Bone marrow (tissue), 2 donors: Measurements from ENCODE around the gene BCKDHB.
"Not testable (repeated sequence)": the region's sequence is repeated elsewhere in the genome, so short reads cannot be mapped to it uniquely, and the experiment has no call there.

Experiments used
- DNase-seq, 2 donors: peaks; one replicate each; lab custom pipeline; 2025; lab: John Stamatoyannopoulos, UW

BCKDHB gene

DNA sequence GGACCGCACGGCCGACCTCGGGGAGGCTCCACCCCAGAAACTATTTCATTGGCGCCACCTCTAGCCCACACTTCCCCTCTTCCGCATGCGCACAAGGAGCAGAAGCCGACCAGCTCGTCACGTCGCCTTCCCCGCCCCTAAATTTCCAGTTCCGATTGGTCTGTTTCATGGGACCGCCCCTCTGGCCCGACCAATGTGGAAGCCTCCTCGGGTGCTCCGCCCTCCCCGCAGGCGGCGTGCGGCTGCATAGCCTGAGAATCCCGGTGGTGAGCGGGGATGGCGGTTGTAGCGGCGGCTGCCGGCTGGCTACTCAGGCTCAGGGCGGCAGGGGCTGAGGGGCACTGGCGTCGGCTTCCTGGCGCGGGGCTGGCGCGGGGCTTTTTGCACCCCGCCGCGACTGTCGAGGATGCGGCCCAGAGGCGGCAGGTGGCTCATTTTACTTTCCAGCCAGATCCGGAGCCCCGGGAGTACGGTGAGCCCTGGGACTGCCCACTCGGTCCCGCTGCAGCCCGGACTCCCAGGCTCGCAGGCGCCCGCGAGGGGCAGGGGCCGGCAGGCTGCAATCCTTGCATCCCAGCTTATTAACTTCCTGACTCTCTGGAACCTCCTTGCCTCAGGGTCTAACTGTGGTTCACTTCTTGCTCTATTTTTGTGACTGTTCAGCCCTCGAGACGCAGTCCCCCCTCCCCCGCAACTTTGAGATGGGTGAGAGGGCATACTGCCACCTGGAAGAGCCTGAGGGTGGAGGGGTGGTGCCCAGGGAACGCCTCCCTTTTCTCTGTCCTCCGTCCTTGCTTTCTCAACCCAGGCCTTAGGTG, at the start of gene BCKDHB:
Gene BCKDHB, plus strand, starts transcription at position 254 of the 818 bp plus-strand sequence. Its CDS starts 23 bp downstream, at position 277.
- peak; percentile 75 to 97 for DNase-seq

DNA sequence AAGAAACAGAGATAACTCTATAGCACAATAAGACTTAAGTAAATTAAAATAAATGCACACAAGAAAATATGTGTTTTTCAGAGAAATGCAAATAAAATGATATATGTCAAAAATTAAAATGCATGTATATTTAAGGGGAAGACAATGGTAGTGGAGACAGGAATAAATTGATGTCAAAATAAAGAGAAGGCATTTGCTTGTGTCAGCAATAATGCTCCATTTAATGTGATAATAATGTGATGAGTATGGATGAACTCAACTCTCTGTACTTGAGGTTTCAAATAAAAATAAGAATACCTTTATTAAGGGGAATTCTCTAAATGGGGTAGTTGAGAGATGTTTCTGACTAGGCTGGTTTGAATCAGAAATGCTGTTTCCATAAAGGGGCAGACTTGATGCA, 45.7 kb upstream of the BCKDHB start:
- no peak for DNase-seq

DNA sequence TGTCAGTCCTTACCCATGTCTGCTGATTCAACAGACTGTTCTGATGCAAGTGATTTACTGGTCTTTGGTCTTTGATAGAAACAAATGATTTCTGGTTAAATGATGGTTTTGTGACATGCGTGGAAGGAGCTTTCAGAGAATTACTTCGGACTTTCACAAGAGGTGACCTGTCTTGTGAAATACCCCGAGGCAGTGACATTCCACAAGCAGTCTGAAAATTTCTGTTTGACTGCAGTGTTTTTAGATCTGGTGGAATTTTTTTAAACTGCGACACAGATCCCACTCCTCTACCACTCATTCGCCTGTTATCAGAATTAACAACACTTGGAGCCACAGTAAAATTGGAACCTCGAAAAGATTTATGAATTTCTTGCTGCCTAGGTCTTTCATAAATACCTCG, 38.3 kb upstream of the BCKDHB start:
- DNase-seq = not testable (repeated sequence)

GRCh38 chr6:80070431-80070830, 36.0 kb upstream of the BCKDHB start:
- DNase-seq = not testable (repeated sequence)

DNA sequence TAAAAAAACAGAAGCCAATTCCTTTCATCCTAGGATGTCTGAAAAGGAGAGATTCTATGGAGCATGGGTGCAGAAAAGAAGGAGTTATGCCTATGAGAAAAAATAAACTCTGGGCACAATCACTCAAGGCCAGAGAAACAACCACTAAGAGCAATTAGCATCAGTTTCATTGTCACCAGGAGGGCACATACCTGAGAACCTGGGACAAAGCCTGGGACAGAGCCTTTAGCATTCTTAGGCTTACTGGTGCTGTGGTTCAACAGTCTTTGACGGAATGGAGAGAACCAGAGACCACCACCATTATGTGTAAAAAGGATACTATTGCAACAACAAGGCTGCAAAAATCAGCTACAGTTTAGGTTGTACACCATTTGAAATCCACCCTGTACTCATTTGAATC, 29.4 kb upstream of the BCKDHB start:
- no peak for DNase-seq

- DNase-seq = no peak
Observed at GRCh38 chr6:80088637-80089036, 17.8 kb upstream of the BCKDHB start.

GRCh38 chr6:80091506-80091905, 15.0 kb upstream of the BCKDHB start:
- no peak for DNase-seq

GRCh38 chr6:80094017-80094416, 12.5 kb upstream of the BCKDHB start:
- no peak for DNase-seq

DNA sequence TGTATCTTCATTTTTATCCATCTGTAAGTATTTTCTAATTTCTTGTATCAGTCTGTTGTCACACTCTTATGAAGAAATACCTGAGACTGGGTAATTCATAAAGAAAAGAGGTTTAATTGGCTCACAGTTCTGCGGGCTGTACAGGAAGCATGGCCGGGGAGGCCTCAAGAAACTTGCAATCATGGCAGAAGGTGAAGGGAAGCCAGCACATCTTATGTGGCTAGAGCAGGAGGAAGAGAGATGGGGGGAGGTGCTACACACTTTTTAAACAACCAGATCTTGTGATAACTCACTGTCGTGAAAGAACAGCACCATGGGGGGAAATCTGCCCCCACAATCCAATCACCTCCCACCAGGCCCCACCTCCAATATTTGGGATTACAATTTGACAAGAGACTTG, 10.9 kb upstream of the BCKDHB start:
- no peak for DNase-seq

GRCh38 chr6:80098392-80098791, 8.1 kb upstream of the BCKDHB start:
- no peak for DNase-seq

GRCh38 chr6:80104520-80104919, 2.0 kb upstream of the BCKDHB start:
- DNase-seq = no peak

DNA sequence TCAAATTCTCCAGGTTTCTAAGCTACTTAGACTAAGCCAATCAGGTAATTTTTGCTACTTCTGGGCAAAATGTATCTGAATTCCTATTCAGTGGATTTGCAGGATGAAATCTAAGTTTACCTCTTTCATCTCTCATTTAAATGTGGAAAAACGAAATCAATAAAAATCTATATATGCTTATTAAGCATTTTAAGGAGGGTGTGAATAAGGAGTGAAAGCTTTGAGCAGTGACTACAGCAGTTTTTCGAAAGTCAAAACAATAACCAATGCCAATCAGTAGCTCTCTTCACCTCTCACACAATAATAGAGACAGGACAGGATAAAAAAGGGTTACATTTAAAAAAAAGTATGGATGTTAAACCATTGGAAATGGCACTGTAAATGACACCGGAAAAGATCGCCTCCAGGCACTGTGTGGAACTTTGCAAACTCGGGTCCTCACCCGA, 476 bp upstream of the BCKDHB start:
- DNase-seq = no peak

- not testable (repeated sequence) for DNase-seq
Observed at GRCh38 chr6:80122576-80122975, 16.1 kb downstream of the BCKDHB start.

GRCh38 chr6:80126657-80127345, 20.3 kb downstream of the BCKDHB start:
- no peak for DNase-seq

DNA sequence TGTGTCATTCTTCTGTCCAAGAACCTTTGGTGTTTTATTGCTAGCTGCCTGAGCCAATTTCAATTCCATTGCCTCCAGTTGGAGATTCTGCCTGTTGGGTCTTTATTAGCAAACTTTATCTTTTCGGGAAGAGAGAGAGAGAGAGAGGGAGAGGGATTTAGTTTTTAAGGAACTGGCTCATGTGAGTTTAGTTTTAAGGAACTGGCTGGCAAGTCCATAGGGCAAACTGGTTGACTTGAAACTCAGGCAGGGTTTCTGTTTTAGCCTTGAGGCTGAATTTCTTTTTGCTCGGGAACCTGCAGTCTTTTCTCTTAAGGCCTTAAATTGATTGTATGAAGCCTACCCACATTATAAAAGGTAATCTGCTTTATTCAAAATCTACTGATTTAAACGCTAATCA, 23.0 kb downstream of the BCKDHB start:
- no peak for DNase-seq

- peak in 1 of 2 donors; percentile 23 for DNase-seq
Observed at GRCh38 chr6:80133020-80133419, 26.5 kb downstream of the BCKDHB start.

DNA sequence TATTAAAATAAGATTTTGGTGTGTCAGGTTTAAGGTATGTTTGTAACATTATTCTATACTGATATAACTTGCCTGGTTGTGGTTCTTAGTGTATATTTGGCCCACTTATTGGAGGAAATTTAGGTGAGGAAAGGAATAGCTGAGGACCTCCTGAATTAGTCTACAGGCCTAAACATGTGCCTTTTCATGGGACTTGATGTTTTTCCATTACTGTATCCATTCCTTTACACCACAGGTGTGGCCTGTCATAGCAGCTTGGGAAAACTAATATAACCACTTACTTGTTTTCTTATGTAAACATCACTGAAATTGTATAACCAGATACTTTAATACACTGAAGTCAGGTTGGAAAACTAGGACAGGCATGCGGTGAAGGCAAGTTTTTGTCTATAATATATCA, 27.6 kb downstream of the BCKDHB start:
- DNase-seq = no peak

DNA sequence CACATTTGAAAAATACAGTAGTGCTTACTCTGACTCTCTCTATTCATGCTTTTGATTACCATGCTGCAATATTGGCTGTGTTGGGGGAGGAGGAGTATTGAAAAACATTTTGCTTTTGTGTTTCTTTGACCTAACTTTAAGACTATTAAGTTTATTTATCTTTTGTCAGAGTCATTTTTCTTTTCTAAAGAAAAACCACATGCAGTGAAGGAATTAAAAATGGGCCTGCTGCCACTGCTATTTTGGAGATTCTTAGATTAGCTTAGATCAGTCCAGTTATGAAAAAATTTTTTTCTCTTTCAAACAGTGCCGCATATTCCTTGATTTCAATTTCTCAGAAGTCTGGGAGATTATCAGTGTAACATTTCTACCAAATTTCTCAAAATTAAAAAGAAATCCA, 36.1 kb downstream of the BCKDHB start:
- no peak for DNase-seq

GRCh38 chr6:80143419-80143937, 37.0 kb downstream of the BCKDHB start:
- no peak for DNase-seq

GRCh38 chr6:80144753-80145315, 38.4 kb downstream of the BCKDHB start:
- no peak for DNase-seq

- no peak for DNase-seq
Observed at GRCh38 chr6:80145509-80145908, 39.0 kb downstream of the BCKDHB start.

DNA sequence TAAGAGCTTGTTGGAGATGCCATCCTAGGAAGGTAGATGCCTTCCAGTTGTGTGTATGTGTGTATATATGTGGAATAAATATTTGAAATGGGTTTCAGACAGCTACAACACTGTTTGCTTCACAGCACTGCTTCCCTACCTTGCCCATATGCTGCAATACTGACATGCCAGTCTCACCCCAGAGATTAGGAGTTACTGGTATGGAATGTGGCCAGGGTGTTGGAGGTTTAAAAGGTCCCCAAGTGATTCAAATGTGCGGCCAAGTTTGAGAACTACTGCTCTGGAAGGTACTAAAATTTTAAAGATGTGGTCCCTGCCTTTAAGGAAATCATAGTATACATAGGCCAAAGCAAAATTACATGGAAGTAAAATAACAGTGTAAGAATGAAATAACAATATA, 39.5 kb downstream of the BCKDHB start:
- no peak for DNase-seq

GRCh38 chr6:80148220-80148619, 41.7 kb downstream of the BCKDHB start:
- DNase-seq = no peak
